Activated T-helper 2 cell treated with anti-CD3 and anti-CD28 coated beads, Interferon-gamma antibody, Interleukin-2, Interleukin-4, amounts not matched to agents 10 μg/mL and 5 μg/mL and 100 μg/mL, durations not matched to agents 14 hours and 24 hours and 36 hours (primary cell): ENCODE measurements around the gene HOXB1. TPM values are rescaled to one million over a fixed set of nuclear protein-coding genes. Genes with fewer than 3 reads are reported as not detected.
A peak's percentile ranks its signal among the peaks of the same experiment; 100 is the strongest.
"Not testable (repeated sequence)": the region's sequence is repeated elsewhere in the genome, so short reads cannot be mapped to it uniquely, and the experiment has no call there.

Source experiments
- DNase-seq: peaks from one replicate; pipeline ENCODE4 v3.0.0; 2021; ENCODE audit warnings: low spot score
- H3K27ac Mint-ChIP-seq: one replicate; pipeline ENCODE4 v1.8.0; 2021; ENCODE audit warnings: mixed read lengths
- H3K27me3 Mint-ChIP-seq: one replicate; pipeline ENCODE4 v1.8.0; 2021; ENCODE audit warnings: low read depth, mixed read lengths
- H3K36me3 Mint-ChIP-seq: one replicate; pipeline ENCODE4 v1.8.0; 2021; ENCODE audit warnings: low read depth, mixed read lengths
- H3K4me1 Mint-ChIP-seq: one replicate; pipeline ENCODE4 v1.8.0; 2021; ENCODE audit warnings: low read depth, mixed read lengths
- H3K4me3 Mint-ChIP-seq: one replicate; pipeline ENCODE4 v1.8.0; 2021; ENCODE audit warnings: low read depth, mild to moderate bottlenecking, moderate library complexity, mixed read lengths
- H3K9me3 Mint-ChIP-seq: one replicate; pipeline ENCODE4 v1.8.0; 2021; ENCODE audit warnings: mixed read lengths
- intact Hi-C: fragments of 100-400 bp; cut with micrococcal nuclease; formaldehyde crosslinking; loops from one replicate; pipeline ENCODE4 v1.15.1; 2023
- total RNA-seq: library from RNA; stranded (reverse); gene quantifications from 2 replicates; pipeline ENCODE4 v1.2.3, GENCODE V29; 2022

HOXB1 gene
- total RNA-seq, 1 donor from 2014 or later, result not detected

- Mint-ChIP-seq H3K4me3 (no peak overlapping the region), H3K36me3 (no peaks in the 10 kb centered on the region), H3K27me3 (peaks cover 11% of the 10 kb centered on the region), H3K9me3 (no peaks in the 10 kb centered on the region), H3K4me1 (peaks cover 60% of the 10 kb centered on the region), H3K27ac (peak overlapping the region; percentile 75)
- DNase-seq, result no peak
- intact Hi-C loops, result loop anchor here (2.0 kb wide), 1 partner anchor 36 kb away; no protein-coding TSS in a partner anchor
Measured at GRCh38 chr17:48510381-48510760, 20.4 kb downstream of the HOXB1 start.

DNA sequence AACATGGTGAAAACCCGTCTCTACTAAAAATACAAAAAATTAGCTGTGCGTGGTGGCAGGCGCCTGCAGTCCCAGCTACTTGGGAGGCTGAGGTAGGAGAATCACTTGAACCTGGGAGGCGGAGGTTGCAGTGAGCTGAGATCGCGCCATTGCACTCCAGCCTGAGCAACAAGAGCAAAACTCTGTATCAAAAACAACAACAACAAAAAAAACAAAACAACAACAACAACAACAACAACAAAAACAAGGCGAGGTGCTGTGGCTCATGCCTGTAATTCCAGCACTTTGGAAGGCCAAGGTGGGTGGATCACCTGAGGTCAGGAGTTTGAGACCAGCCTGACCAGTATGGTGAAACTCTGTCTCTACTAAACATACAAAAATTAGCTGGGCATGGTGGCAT is 21.1 kb downstream of the HOXB1 start:
- H3K27me3 Mint-ChIP-seq, H3K27ac Mint-ChIP-seq, H3K9me3 Mint-ChIP-seq, DNase-seq, H3K36me3 Mint-ChIP-seq, H3K4me3 Mint-ChIP-seq: not testable (repeated sequence)
- intact Hi-C loops, result loop anchor here (2.0 kb wide), 1 partner anchor 37 kb away; no protein-coding TSS in a partner anchor
- H3K4me1 Mint-ChIP-seq, result peaks cover 63% of the 10 kb centered on the region

- Mint-ChIP-seq H3K4me1 (peaks cover 35% of the 10 kb centered on the region), H3K9me3 (no peaks in the 10 kb centered on the region), H3K27ac (peak overlapping the region; percentile 63), H3K27me3 (peaks cover 18% of the 10 kb centered on the region), H3K36me3 (no peaks in the 10 kb centered on the region), H3K4me3 (no peak overlapping the region)
- no peak for DNase-seq
- intact Hi-C loops, result loop anchor here (2.0 kb wide), 1 partner anchor 21 kb away; no protein-coding TSS in a partner anchor
Measured at GRCh38 chr17:48506246-48506645, 24.6 kb downstream of the HOXB1 start.

DNA sequence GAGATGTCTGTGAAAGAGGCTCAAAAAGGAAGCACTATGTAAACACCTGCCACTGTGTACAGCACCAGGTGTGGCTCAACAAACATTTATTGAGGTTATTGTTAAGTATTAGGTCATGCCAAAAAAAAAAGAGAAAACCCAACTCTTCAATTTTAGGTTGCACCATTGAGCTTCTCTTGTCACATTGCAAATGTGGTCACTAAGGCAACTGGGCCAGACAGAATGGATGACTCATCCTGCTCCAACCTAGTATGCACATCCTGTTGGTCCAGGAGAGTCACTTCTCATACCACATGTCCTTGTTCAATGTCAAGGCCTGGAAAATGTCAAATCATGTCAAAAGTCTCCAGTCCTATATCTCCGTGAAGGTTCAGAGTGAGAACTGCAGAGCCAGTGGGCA is 25.0 kb downstream of the HOXB1 start:
- Mint-ChIP-seq H3K4me1 (peaks cover 31% of the 10 kb centered on the region), H3K4me3 (no peak overlapping the region), H3K27me3 (peaks cover 18% of the 10 kb centered on the region), H3K27ac (peak overlapping the region; percentile 63), H3K36me3 (no peaks in the 10 kb centered on the region), H3K9me3 (no peaks in the 10 kb centered on the region)
- intact Hi-C loops, result loop anchor here (2.0 kb wide), 1 partner anchor 21 kb away; no protein-coding TSS in a partner anchor
- peak; percentile 60 for DNase-seq

DNA sequence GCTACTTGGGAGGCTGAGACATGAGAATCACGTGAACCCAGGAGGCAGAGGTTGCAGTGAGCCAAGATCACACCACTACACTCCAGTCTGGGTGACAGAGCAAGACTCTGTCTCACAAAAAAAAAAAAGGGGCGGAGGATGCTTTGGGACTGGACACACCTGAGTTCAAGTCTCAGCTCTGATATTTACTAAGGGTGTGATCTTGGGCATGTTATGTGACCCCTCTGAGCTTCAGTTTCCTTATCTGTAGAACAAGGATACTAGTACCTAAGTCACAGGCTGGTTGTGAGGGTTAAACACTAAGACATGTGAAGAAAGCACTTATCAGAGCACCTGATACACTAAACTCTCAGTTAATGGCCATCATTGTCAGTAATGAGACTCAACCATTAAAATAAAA is 25.9 kb downstream of the HOXB1 start:
- Mint-ChIP-seq H3K4me3 (no peak overlapping the region), H3K27me3 (peaks cover 25% of the 10 kb centered on the region), H3K27ac (no peak overlapping the region), H3K36me3 (no peaks in the 10 kb centered on the region), H3K9me3 (no peaks in the 10 kb centered on the region), H3K4me1 (peaks cover 24% of the 10 kb centered on the region)
- no peak for DNase-seq
- intact Hi-C loops, result no loop called here

DNA sequence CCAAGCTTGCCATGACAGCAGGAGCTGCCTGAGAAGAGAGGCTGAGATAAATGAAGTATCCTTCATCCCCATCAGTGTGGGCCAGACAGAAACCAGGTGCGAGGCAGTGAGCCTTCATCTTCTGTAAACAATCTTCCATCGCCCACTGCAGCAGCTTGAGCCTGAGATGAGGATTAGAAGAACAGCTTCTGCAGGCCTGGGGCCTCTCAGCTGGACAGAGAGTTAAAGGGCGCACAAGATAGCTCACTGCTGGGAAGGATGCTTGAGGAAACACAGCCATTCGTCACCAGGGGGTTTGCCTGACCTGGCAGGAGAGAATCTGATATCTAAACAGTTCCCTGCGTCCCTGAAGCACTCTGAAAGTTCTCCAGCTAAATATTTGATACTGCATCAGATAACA is 27.1 kb downstream of the HOXB1 start:
- intact Hi-C loops, result no loop called here

GRCh38 chr17:48502901-48503300 is 27.9 kb downstream of the HOXB1 start:
- no peak overlapping the region for H3K4me3 Mint-ChIP-seq
- DNase-seq, result no peak
- no peaks in the 10 kb centered on the region for H3K9me3 Mint-ChIP-seq
- H3K27me3 Mint-ChIP-seq, result peaks cover 36% of the 10 kb centered on the region
- intact Hi-C loops, result no loop called here
- no peak overlapping the region for H3K27ac Mint-ChIP-seq
- no peaks in the 10 kb centered on the region for H3K36me3 Mint-ChIP-seq
- peaks cover 20% of the 10 kb centered on the region for H3K4me1 Mint-ChIP-seq

More for the DNA sequence above, 27.1 kb downstream of the HOXB1 start:
- Mint-ChIP-seq H3K27me3 (peaks cover 29% of the 10 kb centered on the region), H3K27ac (no peak overlapping the region), H3K9me3 (no peaks in the 10 kb centered on the region), H3K4me1 (peaks cover 24% of the 10 kb centered on the region), H3K4me3 (no peak overlapping the region), H3K36me3 (no peaks in the 10 kb centered on the region)
- no peak for DNase-seq

DNA sequence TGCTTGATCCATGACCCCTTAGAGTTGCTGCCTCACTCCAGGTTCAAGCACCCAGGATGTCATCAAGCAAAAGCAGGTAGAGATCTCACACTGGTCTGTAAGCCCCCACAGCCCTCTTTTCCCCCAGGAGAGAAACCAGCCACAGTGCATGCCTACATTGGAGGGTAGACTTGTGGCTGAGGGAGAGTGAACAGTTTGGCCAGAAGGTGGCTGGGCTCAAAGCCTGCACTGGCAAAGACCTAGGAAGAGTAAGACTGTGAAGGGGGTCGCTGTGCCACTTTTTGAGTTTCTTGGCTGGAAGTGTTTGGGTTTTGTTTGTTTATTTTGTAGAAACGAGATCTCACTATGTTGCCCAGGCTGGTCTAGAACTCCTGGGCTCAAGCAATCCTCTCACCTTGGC is 28.5 kb downstream of the HOXB1 start:
- Mint-ChIP-seq H3K4me3 (no peak overlapping the region), H3K27me3 (peaks cover 42% of the 10 kb centered on the region), H3K9me3 (no peaks in the 10 kb centered on the region), H3K27ac (no peak overlapping the region), H3K36me3 (no peaks in the 10 kb centered on the region), H3K4me1 (peaks cover 17% of the 10 kb centered on the region)
- no peak for DNase-seq
- intact Hi-C loops, result no loop called here

GRCh38 chr17:48500435-48501426 is 30.1 kb downstream of the HOXB1 start:
- intact Hi-C loops, result no loop called here
- DNase-seq, result no peak
- H3K9me3 Mint-ChIP-seq, result no peaks in the 10 kb centered on the region
- no peak overlapping the region for H3K4me3 Mint-ChIP-seq
- peaks cover 12% of the 10 kb centered on the region for H3K4me1 Mint-ChIP-seq
- no peak overlapping the region for H3K27ac Mint-ChIP-seq
- no peaks in the 10 kb centered on the region for H3K36me3 Mint-ChIP-seq
- H3K27me3 Mint-ChIP-seq, result peaks cover 51% of the 10 kb centered on the region

DNA sequence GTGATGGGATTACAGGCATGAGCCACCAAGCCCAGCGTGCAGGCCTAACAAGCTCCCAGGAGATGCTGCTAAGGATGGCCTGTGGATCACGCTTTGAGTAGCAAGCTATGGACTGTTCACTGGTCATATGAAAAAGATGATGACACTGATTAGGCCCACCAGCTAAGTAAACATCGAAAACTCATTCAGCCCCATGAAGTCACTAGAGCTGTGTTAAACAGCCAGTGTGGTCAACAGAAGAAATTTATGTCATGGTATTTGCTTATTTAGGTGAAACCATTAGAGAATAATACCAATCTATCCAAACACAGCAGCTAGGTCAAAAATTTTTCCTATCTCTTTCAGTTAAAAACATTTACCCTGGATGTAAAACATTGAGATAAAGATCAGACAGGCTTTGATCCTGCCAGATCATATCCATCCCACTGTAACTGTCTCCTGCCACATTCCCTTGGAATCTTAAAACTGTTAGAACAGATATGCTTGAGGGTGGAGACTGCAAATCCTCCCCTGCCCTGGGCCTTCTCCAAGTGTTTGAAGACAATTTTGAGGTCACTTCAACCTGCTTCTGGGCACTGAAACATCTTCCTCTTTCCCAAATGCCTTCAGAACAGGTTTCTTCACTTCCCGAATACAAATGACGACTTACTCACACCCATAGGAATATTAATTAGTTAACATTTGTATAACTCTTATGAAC is 30.9 kb downstream of the HOXB1 start:
- peaks cover 5% of the 10 kb centered on the region for H3K4me1 Mint-ChIP-seq
- intact Hi-C loops, result no loop called here
- no peak for DNase-seq
- H3K27ac Mint-ChIP-seq, result no peak overlapping the region
- peaks cover 55% of the 10 kb centered on the region for H3K27me3 Mint-ChIP-seq
- H3K9me3 Mint-ChIP-seq, result no peaks in the 10 kb centered on the region
- H3K36me3 Mint-ChIP-seq, result no peaks in the 10 kb centered on the region
- H3K4me3 Mint-ChIP-seq, result no peak overlapping the region

DNA sequence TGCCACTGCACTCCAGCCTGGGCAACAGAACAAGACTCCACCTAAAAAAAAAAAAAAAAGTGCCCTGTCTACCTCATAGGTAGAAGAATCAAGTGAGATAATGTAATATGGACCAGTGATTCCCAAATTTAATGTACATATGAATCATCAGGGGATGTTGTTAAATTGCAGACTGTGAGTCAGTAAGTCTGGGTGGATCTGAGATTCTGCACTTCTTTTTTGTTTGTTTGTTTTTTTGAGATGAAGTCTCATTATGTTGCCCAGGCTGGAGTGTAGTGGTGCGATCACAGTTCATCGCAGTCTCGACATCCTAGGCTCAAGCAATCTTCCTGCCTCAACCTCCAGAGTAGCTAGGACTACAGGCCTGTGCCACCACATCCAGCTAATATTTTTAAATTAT is 31.6 kb downstream of the HOXB1 start:
- Mint-ChIP-seq H3K4me3 (no peak overlapping the region), H3K9me3 (no peaks in the 10 kb centered on the region), H3K4me1 (peaks cover 5% of the 10 kb centered on the region), H3K27me3 (peaks cover 59% of the 10 kb centered on the region), H3K27ac (no peak overlapping the region), H3K36me3 (no peaks in the 10 kb centered on the region)
- no peak for DNase-seq
- intact Hi-C loops, result no loop called here

DNA sequence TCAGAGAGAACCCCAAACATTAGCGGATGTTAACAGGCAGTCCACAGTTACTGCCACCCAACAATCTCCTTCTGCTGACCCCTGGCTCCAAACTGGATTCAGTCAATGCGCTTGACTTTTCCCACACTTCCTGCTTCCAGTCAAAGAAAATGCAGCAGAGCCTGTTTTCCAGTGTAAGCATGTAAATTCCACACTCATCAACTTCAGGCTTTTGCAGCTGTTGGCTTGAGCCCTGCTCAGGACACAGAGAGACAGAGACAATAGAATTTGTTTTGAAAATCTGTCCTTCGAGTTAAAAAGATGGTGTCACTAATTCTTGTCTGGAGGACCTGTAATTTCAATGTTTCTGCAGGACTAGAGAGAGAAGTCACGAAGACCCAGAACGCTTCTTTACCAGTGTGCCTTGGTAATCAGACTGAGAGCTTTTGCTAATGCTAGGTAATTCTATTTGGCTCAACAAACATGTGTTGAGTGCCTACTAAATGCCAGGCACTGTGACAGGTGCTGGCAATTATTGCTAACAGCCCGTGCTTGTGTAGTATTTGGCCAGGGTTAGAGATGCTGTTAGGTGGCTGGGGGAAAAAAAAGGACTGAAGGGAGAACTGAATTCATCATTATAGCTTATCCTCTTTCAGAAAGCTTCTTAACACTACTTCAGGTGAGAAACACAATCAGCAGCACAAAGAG is 32.5 kb downstream of the HOXB1 start:
- Mint-ChIP-seq H3K4me3 (no peak overlapping the region), H3K27me3 (peaks cover 56% of the 10 kb centered on the region), H3K4me1 (peaks cover 5% of the 10 kb centered on the region), H3K36me3 (no peaks in the 10 kb centered on the region), H3K9me3 (no peaks in the 10 kb centered on the region), H3K27ac (no peak overlapping the region)
- intact Hi-C loops, result no loop called here
- DNase-seq, result no peak
